Uterus (tissue), 4 donors: Measurements from ENCODE around the gene FUCA2. TPM values are rescaled to one million over a fixed set of nuclear protein-coding genes. Genes with fewer than 3 reads are reported as not detected.
"Not testable (repeated sequence)": the region's sequence is repeated elsewhere in the genome, so short reads cannot be mapped to it uniquely, and the experiment has no call there.

Source experiments
- DNase-seq, 2 donors: peaks; one replicate each; pipeline ENCODE4 v3.0.0-alpha.2; 2019 to 2020
- H3K27ac ChIP-seq, 2 donors: fragments of 200-600 bp; sonication (generic); 1 replicate in 1 of 2; 2 replicates in 1 of 2; pipeline ENCODE4 v1.5.1; 2016 to 2018
- H3K27me3 ChIP-seq, 2 donors: fragments of 200-600 bp; sonication (generic); one replicate each; pipeline ENCODE4 v1.5.1; 2018 to 2019; ENCODE audit warnings: control low read depth in 1 of 2
- H3K36me3 ChIP-seq, 2 donors: fragments of 200-600 bp; sonication (generic); one replicate each; pipeline ENCODE4 v1.5.1; 2019; ENCODE audit warnings: control low read depth in 1 of 2
- H3K4me1 ChIP-seq, 2 donors: fragments of 200-600 bp; sonication (generic); one replicate each; pipeline ENCODE4 v1.5.1; 2018 to 2019; ENCODE audit warnings: control low read depth in 1 of 2
- H3K4me3 ChIP-seq, 2 donors: fragments of 200-600 bp; sonication (generic); 1 replicate in 1 of 2; 2 replicates in 1 of 2; pipeline ENCODE4 v1.5.1; 2018 to 2019; ENCODE audit warnings: mild to moderate bottlenecking in 1 of 2
- H3K9me3 ChIP-seq, 2 donors: fragments of 200-600 bp; sonication (generic); one replicate each; pipeline ENCODE4 v1.5.1; 2019; ENCODE audit warnings: control low read depth in 1 of 2
- POLR2A ChIP-seq, 2 donors: fragments of 450-650 bp; IDR thresholded peaks; one replicate each; pipeline ENCODE4 v1.6.1; 2016; ENCODE audit warnings: antibody characterized with exemption in 2 of 2, mild to moderate bottlenecking in 1 of 2, moderate library complexity in 1 of 2
- intact Hi-C: fragments of 100-400 bp; cut with DNase I; formaldehyde crosslinking; loops from one replicate; pipeline ENCODE4 v1.15.1; 2023; ENCODE audit warnings: low total_unique reads
- total RNA-seq, 4 donors: library from RNA; depleted of rRNA in 3 of 4; stranded (reverse); fragments of >200 nt in 3 of 4; gene quantifications; one replicate each; pipeline versions ENCODE4 v1.1.0 to v1.2.4, GENCODE V29; 2014 to 2023
- TF ChIP-seq, protein P1 (sequence below), 4 experiments: fragments of 200-600 bp in 2 of 4; fragments of 450-650 bp in 2 of 4; sonication (generic) in 2 of 4; IDR thresholded peaks; one replicate each; pipeline ENCODE4 v1.5.1; 2016 to 2019; ENCODE audit warnings: antibody characterized with exemption in 4 of 4, mild to moderate bottlenecking in 2 of 4, moderate library complexity in 1 of 4
- donor health status: DM: yes; HTN: yes; CAD: no.

The FUCA2 gene
- total RNA-seq, 4 donors from 2014 or later = 15.9 to 35.7 (median 21.1) TPM

DNA sequence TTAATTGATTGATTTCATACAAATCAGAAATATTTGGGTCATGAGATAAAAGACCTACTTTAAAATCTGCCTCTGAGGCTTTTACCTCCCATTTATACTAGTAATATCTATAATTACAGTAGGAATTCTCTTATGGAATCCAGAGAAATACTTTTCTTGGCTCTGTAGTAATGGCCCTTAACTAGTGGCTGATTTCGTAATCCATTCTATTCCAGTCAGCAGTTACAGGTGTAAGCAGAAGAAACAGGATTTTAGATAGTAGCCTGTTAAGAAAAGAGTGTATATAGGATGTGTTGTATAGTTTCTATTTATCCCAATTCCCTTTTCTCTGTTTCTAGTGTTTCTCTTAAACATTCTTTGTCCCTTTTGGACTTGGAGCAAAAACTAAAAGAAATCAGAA lies 39.7 kb downstream of the FUCA2 start:
- Histone ChIP-seq H3K4me1 (no peaks in the 10 kb centered on the region), H3K4me3 (no peak overlapping the region), H3K9me3 (no peaks in the 10 kb centered on the region), H3K27ac (no peak overlapping the region), H3K27me3 (no peaks in the 10 kb centered on the region), H3K36me3 (no peaks in the 10 kb centered on the region)
- intact Hi-C loops = no loop called here
- DNase-seq = no peak
- TF ChIP-seq, protein P1, sequence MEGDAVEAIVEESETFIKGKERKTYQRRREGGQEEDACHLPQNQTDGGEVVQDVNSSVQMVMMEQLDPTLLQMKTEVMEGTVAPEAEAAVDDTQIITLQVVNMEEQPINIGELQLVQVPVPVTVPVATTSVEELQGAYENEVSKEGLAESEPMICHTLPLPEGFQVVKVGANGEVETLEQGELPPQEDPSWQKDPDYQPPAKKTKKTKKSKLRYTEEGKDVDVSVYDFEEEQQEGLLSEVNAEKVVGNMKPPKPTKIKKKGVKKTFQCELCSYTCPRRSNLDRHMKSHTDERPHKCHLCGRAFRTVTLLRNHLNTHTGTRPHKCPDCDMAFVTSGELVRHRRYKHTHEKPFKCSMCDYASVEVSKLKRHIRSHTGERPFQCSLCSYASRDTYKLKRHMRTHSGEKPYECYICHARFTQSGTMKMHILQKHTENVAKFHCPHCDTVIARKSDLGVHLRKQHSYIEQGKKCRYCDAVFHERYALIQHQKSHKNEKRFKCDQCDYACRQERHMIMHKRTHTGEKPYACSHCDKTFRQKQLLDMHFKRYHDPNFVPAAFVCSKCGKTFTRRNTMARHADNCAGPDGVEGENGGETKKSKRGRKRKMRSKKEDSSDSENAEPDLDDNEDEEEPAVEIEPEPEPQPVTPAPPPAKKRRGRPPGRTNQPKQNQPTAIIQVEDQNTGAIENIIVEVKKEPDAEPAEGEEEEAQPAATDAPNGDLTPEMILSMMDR (IDR thresholded peaks at IDR 0.05) = no peak
- no peak for TF ChIP-seq POLR2A (IDR thresholded peaks at IDR 0.05)

DNA sequence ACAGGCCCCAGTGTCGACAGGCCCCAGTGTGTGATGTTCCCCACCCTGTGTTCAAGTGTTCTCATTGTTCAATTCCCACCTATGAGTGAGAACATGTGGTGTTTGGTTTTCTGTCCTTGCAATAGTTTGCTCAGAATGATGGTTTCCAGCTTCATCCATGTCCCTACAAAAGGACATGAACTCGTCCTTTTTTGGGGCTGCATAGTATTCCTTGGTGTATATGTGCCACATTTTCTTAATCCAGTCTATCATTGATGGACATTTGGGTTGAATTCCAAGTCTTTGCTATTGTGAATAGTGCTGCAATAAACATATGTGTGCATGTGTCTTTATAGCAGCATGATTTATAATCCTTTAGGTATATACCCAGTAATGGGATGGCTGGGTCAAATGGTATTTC lies 42.7 kb downstream of the FUCA2 start:
- H3K27ac ChIP-seq, DNase-seq, H3K4me3 ChIP-seq, H3K4me1 ChIP-seq, H3K36me3 ChIP-seq, intact Hi-C loops, H3K9me3 ChIP-seq, H3K27me3 ChIP-seq: not testable (repeated sequence)

- no peaks in the 10 kb centered on the region for H3K4me1 ChIP-seq
- no peak for TF ChIP-seq POLR2A (IDR thresholded peaks at IDR 0.05)
- TF ChIP-seq, protein P1 (IDR thresholded peaks at IDR 0.05) = no peak
- no peaks in the 10 kb centered on the region for H3K9me3 ChIP-seq
- no peak for DNase-seq
- intact Hi-C loops = no loop called here
- no peaks in the 10 kb centered on the region for H3K36me3 ChIP-seq
- H3K27me3 ChIP-seq = no peaks in the 10 kb centered on the region
- no peak overlapping the region for H3K27ac ChIP-seq
- no peak overlapping the region for H3K4me3 ChIP-seq
These were observed 43.5 kb downstream of the FUCA2 start for GRCh38 chr6:143468026-143468425.

DNA sequence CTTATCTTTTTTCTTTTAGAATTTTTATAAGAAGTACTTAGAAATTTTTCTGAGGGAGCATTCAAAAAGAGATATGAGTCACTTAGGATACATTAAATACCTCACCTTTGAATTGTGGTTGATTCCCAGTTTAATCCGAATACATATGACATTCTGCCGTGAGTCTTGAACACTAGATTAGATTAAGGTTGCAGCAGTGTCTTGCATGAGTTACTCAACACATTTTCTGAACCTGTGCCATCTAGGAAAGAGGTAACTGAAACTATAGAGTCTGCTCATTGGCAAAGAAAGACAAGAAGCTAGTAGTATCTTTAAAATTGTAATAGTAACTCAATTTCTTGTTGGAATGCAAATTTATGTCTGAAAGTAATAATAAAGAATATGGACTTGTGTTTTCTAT lies 46.0 kb downstream of the FUCA2 start:
- Histone ChIP-seq H3K4me3 (no peak overlapping the region), H3K27me3 (no peaks in the 10 kb centered on the region), H3K36me3 (no peaks in the 10 kb centered on the region), H3K27ac (no peak overlapping the region), H3K4me1 (no peaks in the 10 kb centered on the region), H3K9me3 (no peaks in the 10 kb centered on the region)
- intact Hi-C loops = no loop called here
- TF ChIP-seq, protein P1 (IDR thresholded peaks at IDR 0.05) = no peak
- no peak for TF ChIP-seq POLR2A (IDR thresholded peaks at IDR 0.05)
- DNase-seq = no peak

DNA sequence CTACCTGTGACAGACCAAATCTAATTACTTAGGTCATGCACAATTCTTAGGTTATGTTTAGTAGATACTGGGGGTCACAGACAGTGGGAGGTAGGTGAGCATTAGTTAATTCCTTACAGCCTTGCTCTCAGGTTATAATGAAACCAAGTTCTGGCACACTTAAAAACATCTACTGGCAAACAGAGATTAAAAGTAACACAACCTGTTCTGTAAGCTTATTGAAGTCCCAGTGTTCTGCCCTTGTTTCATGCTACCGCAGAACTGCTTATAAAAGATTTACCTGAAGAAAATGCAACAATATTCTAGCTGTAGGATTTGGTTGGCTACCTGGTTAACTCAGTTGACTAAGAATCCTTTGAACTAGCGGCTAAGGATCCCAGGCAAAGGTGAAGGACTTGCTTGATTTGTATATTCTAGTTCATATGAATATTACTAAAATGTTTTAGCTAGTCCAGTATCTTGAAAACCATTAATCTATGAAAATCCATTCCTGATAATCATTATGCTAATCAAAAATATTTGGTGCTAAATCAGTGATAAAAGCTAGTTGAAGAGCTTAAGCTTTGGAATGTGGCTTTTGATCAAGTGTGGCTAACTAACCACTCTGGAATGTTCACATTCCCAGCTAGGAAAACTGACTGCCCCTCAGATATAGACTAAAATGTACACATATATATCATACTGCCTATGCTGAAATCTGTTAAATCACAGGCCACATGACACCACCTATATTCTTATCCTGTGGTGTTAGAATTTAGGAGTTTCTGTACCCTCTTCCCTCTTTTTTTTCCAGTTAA lies 53.8 kb downstream of the FUCA2 start:
- no peaks in the 10 kb centered on the region for H3K9me3 ChIP-seq

More for the DNA sequence above, 53.8 kb downstream of the FUCA2 start:
- Histone ChIP-seq H3K4me3 (no peak overlapping the region), H3K27ac (no peak overlapping the region), H3K36me3 (no peaks in the 10 kb centered on the region), H3K27me3 (no peaks in the 10 kb centered on the region), H3K4me1 (no peaks in the 10 kb centered on the region)
- intact Hi-C loops = no loop called here
- no peak for TF ChIP-seq POLR2A (IDR thresholded peaks at IDR 0.05)
- TF ChIP-seq, protein P1 (IDR thresholded peaks at IDR 0.05) = no peak
- no peak for DNase-seq
